Neural cell (in vitro differentiated cells): ENCODE data around the gene FAM171A2. TPM values are rescaled to one million over a fixed set of nuclear protein-coding genes. Genes with fewer than 3 reads are reported as not detected.

Source experiments
- H2AFZ ChIP-seq: fragments of 200-600, 300-800 bp; sonication (generic), shearing (Covaris generic); 2 replicates; pipeline ENCODE4 v1.6.0; 2014; ENCODE audit warnings: low read depth, mild to moderate bottlenecking, antibody characterized with exemption, low read length, moderate library complexity
- H3F3A ChIP-seq: fragments of 200-600 bp; shearing (Covaris generic); 2 replicates; pipeline ENCODE4 v1.6.1; 2016; ENCODE audit warnings: mild to moderate bottlenecking, moderate library complexity, mixed read lengths, antibody characterized with exemption, low read length; ENCODE audit not compliant: insufficient read depth, poor library complexity, severe bottlenecking
- H3K27ac ChIP-seq: fragments of 200-600, 300-800 bp; sonication (generic), shearing (Covaris generic); 2 replicates; pipeline ENCODE4 v1.5.1; 2014; ENCODE audit warnings: mild to moderate bottlenecking, low read length, moderate library complexity
- H3K27me3 ChIP-seq: fragments of 300-800, 200-600 bp; sonication (generic), shearing (Covaris generic); 2 replicates; pipeline ENCODE4 v1.6.0; 2014; ENCODE audit warnings: mild to moderate bottlenecking, low read depth, low read length, moderate library complexity; ENCODE audit not compliant: insufficient read depth
- H3K36me3 ChIP-seq: fragments of 300-800, 200-600 bp; sonication (generic), shearing (Covaris generic); 2 replicates; pipeline ENCODE4 v1.5.1; 2014; ENCODE audit warnings: mild to moderate bottlenecking, antibody characterized with exemption, low read length, moderate library complexity; ENCODE audit not compliant: insufficient read depth
- H3K4me2 ChIP-seq: fragments of 300-800, 200-600 bp; sonication (generic), shearing (Covaris generic); 2 replicates; pipeline ENCODE4 v1.6.0; 2014; ENCODE audit warnings: mild to moderate bottlenecking, low read length
- H3K4me3 ChIP-seq: fragments of 300-800, 200-600 bp; sonication (generic), shearing (Covaris generic); 2 replicates; pipeline ENCODE4 v1.5.1; 2014; ENCODE audit warnings: mild to moderate bottlenecking, low read length, moderate library complexity
- H3K79me2 ChIP-seq: fragments of 200-600 bp; shearing (Covaris generic); replicated peaks from 2 replicates; pipeline ENCODE4 v1.6.0; 2014; ENCODE audit warnings: mild to moderate bottlenecking, low read length, moderate library complexity; ENCODE audit not compliant: insufficient read depth
- H3K9ac ChIP-seq: fragments of 300-800, 200-600 bp; sonication (generic), shearing (Covaris generic); 2 replicates; pipeline ENCODE4 v1.6.1; 2016; ENCODE audit warnings: mild to moderate bottlenecking, low read length, mixed read lengths
- H3K9me2 ChIP-seq: fragments of 200-600 bp; shearing (Covaris generic); 2 replicates; pipeline ENCODE4 v1.6.1; 2016; ENCODE audit warnings: mild to moderate bottlenecking, low read length, mixed read lengths; ENCODE audit not compliant: insufficient read depth
- H3K9me3 ChIP-seq: fragments of 200-600, 300-800 bp; sonication (generic), shearing (Covaris generic); 2 replicates; pipeline ENCODE4 v1.6.1; 2016; ENCODE audit warnings: mild to moderate bottlenecking, mixed run types, low read length, moderate library complexity, mixed read lengths
- H4K20me1 ChIP-seq: fragments of 200-600 bp; shearing (Covaris generic); 2 replicates; pipeline ENCODE4 v1.6.1; 2016; ENCODE audit warnings: mild to moderate bottlenecking, mixed run types; ENCODE audit not compliant: insufficient read depth
- CTCF ChIP-seq: fragments of 450-650 bp; IDR thresholded peaks from 2 replicates; pipeline ENCODE4 v1.5.1; 2014; ENCODE audit warnings: antibody characterized with exemption, mild to moderate bottlenecking, moderate library complexity; ENCODE audit not compliant: poor library complexity, severe bottlenecking
- EP300 ChIP-seq: fragments of 450-650 bp; conservative IDR thresholded peaks from 2 replicates; pipeline ENCODE4 v1.6.1; 2014; ENCODE audit warnings: antibody characterized with exemption, mild to moderate bottlenecking, moderate library complexity; ENCODE audit not compliant: poor library complexity, severe bottlenecking
- EZH2 ChIP-seq: fragments of 200-600, 300-800 bp; shearing (Covaris generic), sonication (generic); IDR thresholded peaks from 2 replicates; pipeline ENCODE4 v1.6.1; 2014; ENCODE audit warnings: antibody characterized with exemption, low read length, borderline replicate concordance, mild to moderate bottlenecking; ENCODE audit not compliant: insufficient read depth, poor library complexity, severe bottlenecking
- MXI1 ChIP-seq: fragments of 450-650 bp; conservative IDR thresholded peaks from 2 replicates; pipeline ENCODE4 v1.6.1; 2014; ENCODE audit warnings: antibody characterized with exemption, mild to moderate bottlenecking; ENCODE audit not compliant: poor library complexity, severe bottlenecking
- POLR2AphosphoS5 ChIP-seq: IDR thresholded peaks from 2 replicates; pipeline ENCODE4 v1.6.1; 2012
- RAD21 ChIP-seq: fragments of 450-650 bp; conservative IDR thresholded peaks from 2 replicates; pipeline ENCODE4 v1.6.1; 2014; ENCODE audit warnings: antibody characterized with exemption, mild to moderate bottlenecking, moderate library complexity
- REST ChIP-seq: IDR thresholded peaks from 2 replicates; pipeline ENCODE4 v1.6.1; 2012; ENCODE audit warnings: borderline replicate concordance
- SMC3 ChIP-seq: fragments of 450-650 bp; conservative IDR thresholded peaks from 2 replicates; pipeline ENCODE4 v1.6.1; 2014; ENCODE audit warnings: antibody characterized with exemption, mild to moderate bottlenecking, moderate library complexity; ENCODE audit not compliant: poor library complexity
- TAF1 ChIP-seq: IDR thresholded peaks from 2 replicates; pipeline ENCODE4 v1.6.1; 2012; ENCODE audit warnings: low read depth
- polyA plus RNA-seq: library from polyadenylated mRNA; depleted of rRNA; stranded (reverse); fragments of >200 nt; gene quantifications from 2 replicates; pipeline ENCODE4 v1.2.3, GENCODE V29; 2014

The FAM171A2 gene
- polyA plus RNA-seq, 1 donor from 2014 or later = 73.6 TPM

DNA sequence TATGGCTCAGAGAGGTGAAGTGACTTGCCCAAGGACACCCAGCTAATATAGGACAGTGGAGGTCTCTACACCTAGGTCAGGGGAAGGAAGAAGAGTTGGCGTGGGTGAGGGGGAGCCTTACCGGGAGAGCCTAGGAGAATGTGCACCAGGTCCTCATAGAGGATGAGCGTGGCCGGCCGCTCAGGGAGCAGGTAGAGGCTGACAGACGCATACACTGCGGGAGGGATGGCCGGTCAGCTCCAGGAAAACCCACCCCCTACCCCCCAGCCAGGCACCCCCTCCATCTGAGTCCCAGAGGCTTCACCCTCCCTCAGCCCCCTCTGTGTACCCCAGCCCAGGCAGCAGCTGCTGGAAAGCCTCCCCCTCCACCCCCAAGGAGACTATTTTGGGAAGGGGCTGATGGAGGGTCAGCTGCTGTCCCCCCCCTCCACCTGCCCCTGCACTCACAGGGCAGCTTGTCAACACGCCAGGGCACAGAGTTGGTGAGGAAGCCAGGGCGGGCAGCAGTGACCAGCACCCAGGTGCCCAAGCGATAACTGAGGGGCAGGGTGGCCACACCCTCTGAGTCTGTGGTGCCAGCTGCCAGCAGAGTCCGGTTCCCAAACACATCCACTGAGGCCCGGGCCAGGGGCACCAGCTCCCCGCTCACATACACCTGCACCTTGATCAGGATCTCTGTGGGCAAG, 4.1 kb downstream of the FAM171A2 start:
- no peaks in the 10 kb centered on the region for H3K36me3 ChIP-seq
- TF ChIP-seq REST (no peak), EP300 (no peak), MXI1 (no peak), SMC3 (no peak), POLR2AphosphoS5 (no peak), CTCF (no peak), RAD21 (no peak), TAF1 (no peak), EZH2 (no peak)
- peaks cover 50% of the 10 kb centered on the region for H4K20me1 ChIP-seq
- no peaks in the 10 kb centered on the region for H3K9me3 ChIP-seq
- no peaks in the 10 kb centered on the region for H3F3A ChIP-seq
- H3K9ac ChIP-seq = no peak overlapping the region
- no peak overlapping the region for H3K4me2 ChIP-seq
- no peaks in the 10 kb centered on the region for H3K9me2 ChIP-seq
- H2AFZ ChIP-seq = no peak overlapping the region
- H3K4me3 ChIP-seq = no peak overlapping the region
- H3K27ac ChIP-seq = no peak overlapping the region
- no peaks in the 10 kb centered on the region for H3K27me3 ChIP-seq
- H3K79me2 ChIP-seq = peaks cover 60% of the 10 kb centered on the region

GRCh38 chr17:44359006-44359405, 4.6 kb downstream of the FAM171A2 start:
- H3K27me3 ChIP-seq = no peaks in the 10 kb centered on the region
- peaks cover 57% of the 10 kb centered on the region for H3K79me2 ChIP-seq
- H3K4me2 ChIP-seq = no peak overlapping the region
- H3F3A ChIP-seq = no peaks in the 10 kb centered on the region
- no peak overlapping the region for H3K9ac ChIP-seq
- H3K27ac ChIP-seq = no peak overlapping the region
- H3K9me3 ChIP-seq = no peaks in the 10 kb centered on the region
- H3K9me2 ChIP-seq = no peaks in the 10 kb centered on the region
- H4K20me1 ChIP-seq = peaks cover 50% of the 10 kb centered on the region
- no peaks in the 10 kb centered on the region for H3K36me3 ChIP-seq
- H3K4me3 ChIP-seq = no peak overlapping the region
- H2AFZ ChIP-seq = no peak overlapping the region
- no peak for TF ChIP-seq EZH2
- TF ChIP-seq RAD21 = no peak
- TF ChIP-seq MXI1 = no peak
- TF ChIP-seq CTCF = no peak
- TF ChIP-seq POLR2AphosphoS5 = no peak
